Stimulated activated CD8-positive, alpha-beta memory T cell treated with anti-CD3 and anti-CD28 coated beads, Interleukin-4, amount 100 ng/mL, for 1 hour (primary cell): ENCODE results near the gene TMEM31.

Experiments used
- DNase-seq, 2 donors: peaks; one replicate each; pipeline ENCODE4 v3.0.0-alpha.2; 2020; ENCODE audit warnings: low read depth in 2 of 2, low spot score in 1 of 2

The TMEM31 gene, protein sequence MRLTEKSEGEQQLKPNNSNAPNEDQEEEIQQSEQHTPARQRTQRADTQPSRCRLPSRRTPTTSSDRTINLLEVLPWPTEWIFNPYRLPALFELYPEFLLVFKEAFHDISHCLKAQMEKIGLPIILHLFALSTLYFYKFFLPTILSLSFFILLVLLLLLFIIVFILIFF

DNA sequence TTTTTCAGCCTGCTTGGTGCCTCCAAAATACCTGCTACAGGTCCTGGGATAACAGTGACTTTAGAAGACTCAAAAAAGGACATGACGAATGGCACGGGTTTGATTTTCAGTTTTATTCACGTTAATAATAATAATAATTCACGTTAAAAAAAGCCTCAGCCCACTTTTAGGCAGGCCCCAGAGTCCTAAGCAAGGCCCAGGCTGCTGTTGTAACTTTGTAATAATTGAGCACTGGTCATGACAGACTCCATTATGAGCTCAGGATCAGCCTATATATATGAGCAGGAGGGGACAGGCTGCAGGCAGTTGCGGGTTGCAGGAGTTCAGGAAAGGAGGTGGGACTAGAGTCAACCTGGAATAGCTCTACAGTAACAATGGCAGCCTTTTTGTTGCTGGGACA lies at the start of gene TMEM31:
Gene TMEM31 (plus strand): TSS at position 301 of the 400 bp plus-strand sequence. CDS start 1,350 bp downstream, outside the sequence.
- DNase-seq = no peak

DNA sequence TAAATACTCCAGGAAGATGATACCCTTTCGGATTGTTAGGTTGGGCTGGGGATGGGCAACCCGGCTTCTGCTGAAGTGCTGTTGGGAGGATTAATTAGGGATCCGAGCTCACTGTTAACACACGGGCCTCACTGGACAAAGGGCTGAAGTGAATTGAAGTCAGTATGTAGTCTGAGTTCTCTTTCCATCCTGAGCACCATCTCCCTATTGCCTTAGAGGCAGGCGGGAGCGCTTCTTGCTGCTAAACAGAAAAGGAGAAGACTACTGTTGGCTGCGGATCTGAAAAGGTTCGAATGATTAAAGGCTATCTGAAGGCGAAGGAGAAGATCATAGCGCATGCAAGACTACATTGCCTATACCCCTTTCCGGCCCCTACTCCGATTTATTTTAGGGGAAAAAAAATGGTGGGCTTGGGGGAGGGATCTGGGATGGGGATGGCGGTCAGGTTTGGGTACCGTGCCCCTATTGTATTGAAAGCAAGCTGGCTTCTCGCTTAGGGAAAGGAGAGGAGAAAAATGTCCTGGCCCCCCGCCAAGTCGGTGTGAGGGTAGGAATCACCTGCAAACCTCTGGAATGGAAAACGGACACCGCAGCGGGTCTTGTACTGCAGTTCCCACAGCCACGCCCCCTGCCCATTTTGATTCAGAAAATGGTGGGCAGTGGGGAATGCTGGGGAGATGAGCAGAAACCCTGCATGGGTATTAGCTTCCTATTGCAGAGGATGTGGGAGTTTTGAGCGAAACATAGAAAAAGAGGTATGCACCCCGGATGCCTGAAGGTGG lies 46.5 kb upstream of the TMEM31 start:
- no peak for DNase-seq

DNA sequence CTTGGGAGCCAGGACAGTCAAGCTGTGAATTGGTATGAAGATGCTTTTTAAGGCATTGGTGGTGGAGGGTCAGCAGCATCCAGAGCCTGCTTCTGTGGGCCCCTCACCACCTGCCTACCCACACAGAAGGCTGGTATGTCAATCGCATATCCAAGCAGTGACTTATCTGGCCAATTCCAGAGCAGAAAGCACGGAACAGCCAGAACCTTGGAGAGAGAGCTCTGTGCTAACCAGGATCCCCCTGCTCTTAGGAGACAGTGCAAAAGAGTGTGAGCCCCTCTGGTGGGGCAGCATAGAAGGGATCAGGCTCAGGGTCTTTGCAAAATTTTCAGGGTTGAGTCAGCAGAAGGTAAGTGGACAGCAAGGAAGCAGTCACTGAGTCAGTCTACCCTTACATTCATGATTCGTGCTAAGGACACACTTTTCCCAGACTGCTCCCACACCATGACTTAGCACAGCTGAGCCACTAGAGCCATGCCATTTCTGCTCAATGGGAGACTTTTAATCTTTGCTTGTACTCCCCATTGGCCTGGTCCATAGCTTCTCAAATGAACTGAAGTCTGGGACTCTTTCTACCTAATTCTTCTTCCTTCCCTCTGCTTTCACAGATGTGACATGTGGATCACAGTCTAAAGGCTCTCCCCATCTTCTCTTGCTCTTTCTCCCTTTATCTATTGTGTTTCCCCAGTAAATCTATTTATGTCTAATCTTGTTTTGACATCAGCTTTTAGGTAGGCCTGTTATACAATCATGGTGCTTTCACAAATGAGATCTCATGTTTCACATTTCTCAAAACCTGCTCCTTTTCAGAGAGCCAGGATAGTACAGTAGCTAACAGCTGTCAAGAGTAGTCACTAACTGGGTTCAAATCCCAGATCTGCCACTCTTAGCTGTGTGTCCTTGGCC lies 44.3 kb upstream of the TMEM31 start:
- no peak for DNase-seq

DNA sequence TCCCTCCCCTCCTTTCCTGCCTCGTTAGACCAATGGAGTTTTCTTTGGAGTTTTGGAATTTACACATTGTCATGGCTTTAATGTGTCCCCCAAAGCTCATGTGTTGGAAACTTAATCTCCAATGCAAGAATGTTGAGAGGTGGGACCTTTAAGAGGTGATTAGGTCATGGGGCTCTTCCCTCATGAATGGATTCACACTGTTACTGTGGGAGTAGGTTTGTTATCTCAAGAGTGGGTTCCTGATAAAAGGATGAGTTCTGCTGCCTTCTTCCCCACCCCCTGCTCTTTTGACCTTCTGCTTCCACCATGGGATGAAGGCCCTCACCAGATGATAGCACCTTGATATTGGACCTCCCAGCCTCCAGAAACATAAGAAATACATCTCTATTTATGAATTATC lies 41.0 kb upstream of the TMEM31 start:
- DNase-seq = no peak

DNA sequence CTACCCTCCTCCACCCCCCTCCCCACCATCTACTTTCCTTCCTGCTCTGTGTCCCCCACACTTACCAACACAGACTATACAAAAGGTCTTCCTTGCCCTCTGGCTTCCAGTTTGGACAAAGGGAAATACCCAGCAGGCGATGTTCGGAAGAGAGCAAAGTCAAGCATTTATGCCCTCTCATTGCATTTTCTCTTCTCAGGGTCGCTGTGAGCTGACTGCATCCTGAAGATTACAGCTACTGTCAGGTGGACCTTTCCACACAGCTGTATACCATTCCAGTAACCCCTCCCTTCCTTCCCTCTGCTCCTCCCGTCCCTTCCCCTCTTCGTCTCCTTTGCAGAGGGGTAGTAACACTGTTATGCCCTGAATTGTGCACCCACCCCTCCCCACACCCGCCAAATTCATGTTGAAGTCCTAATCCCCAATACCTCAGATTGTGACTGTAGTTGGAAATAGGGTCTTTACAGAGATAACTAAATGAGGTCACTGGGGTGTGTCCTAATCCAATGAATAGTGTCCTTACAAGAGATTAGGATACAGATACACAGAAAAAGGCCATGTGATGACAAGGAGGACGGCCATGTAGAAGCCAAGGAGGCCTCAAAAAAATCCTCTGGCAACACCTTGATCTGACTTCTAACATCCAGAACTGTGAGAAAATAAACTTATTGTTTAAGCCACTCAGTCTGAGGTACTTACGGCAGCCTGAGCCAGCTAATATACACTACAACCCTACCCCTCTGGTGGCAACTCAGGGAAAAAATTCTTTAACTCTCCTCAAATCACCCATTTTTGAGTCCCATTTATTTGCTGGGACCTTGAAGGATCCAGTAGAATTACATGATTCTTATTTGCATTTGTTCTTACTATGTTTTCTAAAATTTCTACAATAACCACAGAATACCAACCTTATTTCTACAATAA lies 35.9 kb upstream of the TMEM31 start:
- no peak for DNase-seq

- DNase-seq = no peak
These were observed 32.3 kb upstream of the TMEM31 start for GRCh38 chrX:103678199-103678993.

DNA sequence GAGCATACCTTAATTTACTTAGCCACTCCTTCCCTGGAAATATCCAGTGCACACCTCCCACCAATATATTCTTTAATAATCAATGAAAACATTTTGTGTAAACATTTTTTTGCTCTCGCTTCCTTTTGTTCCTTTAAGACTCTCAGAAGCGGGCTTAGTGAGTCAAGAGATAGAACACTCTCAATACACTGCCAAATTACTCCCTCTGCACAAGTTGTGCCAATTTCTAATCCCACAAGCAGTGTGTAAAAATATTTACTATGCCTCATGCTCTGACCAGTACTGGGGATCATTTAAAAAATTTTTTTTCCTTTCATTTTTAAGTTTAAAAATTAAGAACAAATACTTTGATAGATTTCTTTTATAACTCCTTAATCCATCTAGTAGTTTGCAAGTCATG lies 29.3 kb upstream of the TMEM31 start:
- no peak for DNase-seq

DNA sequence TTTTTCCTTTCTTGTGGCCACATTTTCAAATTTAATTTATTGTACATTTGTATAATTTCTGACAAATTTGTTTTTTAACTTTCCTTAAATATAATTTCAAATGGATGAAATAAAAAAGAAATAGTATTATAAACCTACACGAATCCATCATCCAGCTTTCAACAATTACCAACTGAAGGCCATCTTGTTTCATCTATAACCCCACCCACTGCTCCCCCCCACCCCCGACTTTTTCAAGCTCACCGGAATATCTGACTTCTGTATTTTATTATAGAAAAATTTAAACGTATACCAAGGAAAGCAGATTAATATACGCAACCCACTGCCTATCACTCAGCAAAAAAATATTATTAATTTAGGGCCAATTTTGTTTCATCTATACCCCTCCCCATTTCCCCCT lies 25.3 kb upstream of the TMEM31 start:
- no peak for DNase-seq

- peak; percentile 44 to 69 for DNase-seq
These were observed 24.3 kb upstream of the TMEM31 start, which contains the start of gene MORF4L2 for GRCh38 chrX:103686199-103687072. Gene MORF4L2, minus strand, starts transcription at chrX:103686699. Its CDS starts 9,672 bp downstream, at chrX:103677027.

DNA sequence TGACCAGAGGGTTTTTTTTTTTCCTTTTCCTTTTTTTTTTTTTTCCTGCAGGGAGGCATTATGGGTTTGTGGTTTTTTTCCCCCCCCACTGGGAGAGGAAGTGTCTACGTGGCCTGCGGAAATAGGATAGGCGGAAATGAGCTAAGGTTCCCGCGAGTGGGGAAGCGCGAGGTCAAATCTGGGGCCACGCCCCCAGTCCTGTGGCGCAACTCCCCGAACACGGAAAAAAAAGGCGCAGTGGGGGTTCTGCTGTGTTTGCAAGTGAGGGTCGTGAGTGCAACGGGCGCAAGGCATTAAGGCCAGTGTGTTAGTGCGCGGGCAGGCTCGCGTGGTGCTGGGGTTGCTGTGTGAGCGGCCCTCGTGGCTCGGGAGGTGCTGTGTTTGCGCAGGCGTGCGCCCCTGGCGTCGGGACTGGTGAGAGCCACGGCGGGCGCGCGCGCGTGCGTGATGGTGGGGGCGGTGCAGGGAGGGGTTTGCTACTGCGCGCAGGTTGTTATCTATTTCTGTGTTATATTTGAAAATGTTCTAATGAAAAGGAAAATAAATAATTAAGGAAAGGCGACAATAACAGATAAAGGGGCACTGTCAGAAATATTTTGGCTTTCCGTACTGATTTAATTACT lies 23.5 kb upstream of the TMEM31 start:
- peak; percentile 70 to 75 for DNase-seq

DNA sequence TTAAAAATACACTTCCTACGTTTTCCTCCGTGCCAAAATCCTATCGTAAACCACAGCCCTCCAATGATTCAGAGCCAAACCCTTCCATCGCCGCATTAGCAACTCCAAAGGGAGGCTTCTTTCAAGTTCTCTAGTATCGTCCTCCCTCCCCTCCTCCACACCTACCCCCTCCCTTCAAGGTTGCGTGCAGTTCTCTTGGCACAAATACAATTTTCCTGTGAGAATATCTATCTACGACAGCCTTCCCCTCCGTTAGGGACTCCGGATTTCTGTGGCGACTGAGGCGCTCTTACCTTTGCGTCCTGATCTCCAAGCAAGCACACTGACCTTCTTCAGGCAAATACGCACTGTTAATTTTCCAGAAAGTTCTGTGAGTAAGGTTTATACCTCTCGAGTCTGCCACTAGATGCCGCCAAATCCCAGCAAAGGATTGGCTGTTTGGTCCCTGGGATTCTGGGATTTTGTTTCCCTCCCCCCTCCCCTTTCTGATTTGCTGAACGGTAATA lies 23.0 kb upstream of the TMEM31 start:
- DNase-seq = peak in 1 of 2 donors; percentile 15

DNA sequence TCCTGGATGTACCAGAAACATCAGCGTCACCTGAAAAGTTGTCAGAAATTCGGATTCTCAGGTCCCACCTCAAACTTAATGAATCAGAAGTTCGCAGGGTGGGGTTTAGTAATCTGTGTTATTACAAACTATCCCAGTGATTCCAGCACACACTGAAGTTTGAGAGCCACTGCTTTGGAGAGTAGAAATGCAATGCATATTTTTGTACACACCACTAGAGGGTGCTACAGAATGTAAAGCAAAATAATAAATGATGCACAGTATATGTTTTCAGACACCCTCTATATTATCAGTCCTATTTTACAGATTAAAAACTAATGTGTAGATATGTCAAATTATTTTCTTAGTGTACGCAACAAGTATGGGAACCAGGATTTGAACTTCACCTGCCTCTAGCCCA lies 21.8 kb upstream of the TMEM31 start:
- no peak for DNase-seq

- no peak for DNase-seq
These were observed 19.6 kb upstream of the TMEM31 start for GRCh38 chrX:103691059-103691458.

GRCh38 chrX:103697687-103698086 lies 13.0 kb upstream of the TMEM31 start:
- DNase-seq = no peak

GRCh38 chrX:103699243-103699642 lies 11.5 kb upstream of the TMEM31 start:
- no peak for DNase-seq

GRCh38 chrX:103704863-103705262 lies 5.8 kb upstream of the TMEM31 start:
- DNase-seq = no peak

- no peak for DNase-seq
These were observed 6.3 kb downstream of the TMEM31 start for GRCh38 chrX:103716962-103717361.

- DNase-seq = no peak
These were observed 7.4 kb downstream of the TMEM31 start for GRCh38 chrX:103718120-103718519.
